K562 (cell line): ENCODE measurements around the gene EME2. TPM values are rescaled to one million over a fixed set of nuclear protein-coding genes. Genes with fewer than 3 reads are reported as not detected.

Source experiments
- ATAC-seq: fragments of 200-7000 bp; cut with Tn5 transposase; 3 replicates; pipeline ENCODE4 v1.9.1; 2020; ENCODE audit warnings: moderate library complexity
- BruUV-seq: library from RNA; stranded (reverse); fragments of 400-500 nt; replicated peaks from 2 replicates; lab custom pipeline; 2021; lab: Mats Ljungman, UMichigan
- CTCF ChIA-PET: fragments of 300-600 bp; formaldehyde crosslinking; extraction: SDS; loops from one replicate; lab custom pipeline; 2021; ENCODE audit warnings: low intra/inter-chr PET ratio; lab: Yijun Ruan, JAX
- POLR2A ChIA-PET: fragments of 300-600, 350-650 bp; sonication (Branson Sonifier 250); formaldehyde crosslinking; extraction: SDS; loops from one replicate; lab custom pipeline; 2021; ENCODE audit warnings: antibody characterized with exemption, inconsistent platforms; lab: Yijun Ruan, JAX
- DNase-seq, 4 experiments: peaks; one replicate each; pipeline versions ENCODE4 v3.0.0 to v3.0.0-alpha.2; 2011 to 2018; ENCODE audit warnings: low spot score in 3 of 4, mixed read lengths in 3 of 4; ENCODE audit errors: extremely low read depth in 1 of 4
- FAIRE-seq: peaks from 2 replicates; lab custom pipeline; 2011; peaks lifted over from hg19 to GRCh38; lab: Jason Lieb, UNC
- H2AFZ ChIP-seq: 2 replicates; pipeline ENCODE4 v1.6.0; 2011; ENCODE audit warnings: low read depth, low read length, control low read depth, inconsistent platforms
- H3K27ac ChIP-seq: fragments of 200-600 bp; 3 replicates; pipeline ENCODE4 v1.8.0; 2011; ENCODE audit warnings: low read depth, mild to moderate bottlenecking, control low read depth, inconsistent platforms, low read length, moderate library complexity, mixed read lengths; ENCODE audit errors: extremely low read depth
- H3K27me3 ChIP-seq, 2 experiments: fragments of 300-600 bp in 1 of 2; 2 replicates in 1 of 2; 3 replicates in 1 of 2; pipeline versions ENCODE4 v1.6.0 to v1.8.0; 2011; ENCODE audit warnings: inconsistent platforms in 2 of 2, low read length in 2 of 2, mild to moderate bottlenecking in 1 of 2, mixed read lengths in 1 of 2, moderate library complexity in 1 of 2; ENCODE audit not compliant: control insufficient read depth in 2 of 2, insufficient read depth in 2 of 2
- H3K36me3 ChIP-seq: fragments of 300-600 bp; 3 replicates; pipeline ENCODE4 v1.8.0; 2011; ENCODE audit warnings: mild to moderate bottlenecking, low read length, inconsistent platforms; ENCODE audit not compliant: control insufficient read depth, insufficient read depth
- H3K4me1 ChIP-seq, 2 experiments: fragments of 200-600 bp in 1 of 2; replicated peaks in 1 of 2; 2 replicates in 1 of 2; 3 replicates in 1 of 2; pipeline versions ENCODE4 v1.5.1 to v1.8.0; 2011; ENCODE audit warnings: inconsistent platforms in 2 of 2, low read length in 2 of 2, mild to moderate bottlenecking in 1 of 2, mixed read lengths in 1 of 2, moderate library complexity in 1 of 2; ENCODE audit not compliant: control insufficient read depth in 2 of 2, insufficient read depth in 2 of 2
- H3K4me2 ChIP-seq: 2 replicates; pipeline ENCODE4 v1.6.1; 2011; ENCODE audit warnings: low read length, control low read depth, inconsistent platforms, mixed read lengths; ENCODE audit not compliant: insufficient read depth
- H3K4me3 ChIP-seq: fragments of 200-600 bp; sonication (generic), shearing (Covaris generic); 2 replicates; pipeline ENCODE4 v1.5.1; 2016; ENCODE audit warnings: control low read depth, inconsistent platforms
- H3K79me2 ChIP-seq: fragments of 200-600 bp; 3 replicates; pipeline ENCODE4 v1.8.0; 2011; ENCODE audit warnings: low read length, inconsistent platforms; ENCODE audit not compliant: control insufficient read depth, insufficient read depth
- H3K9ac ChIP-seq, 2 experiments: 2 replicates each; pipeline versions ENCODE4 v1.6.0 to v1.6.1; 2011; ENCODE audit warnings: low read depth in 2 of 2, low read length in 2 of 2, control low read depth in 1 of 2, inconsistent platforms in 1 of 2, mild to moderate bottlenecking in 1 of 2, mixed read lengths in 1 of 2; ENCODE audit not compliant: insufficient read depth in 1 of 2
- H3K9me1 ChIP-seq: one replicate; pipeline ENCODE4 v1.6.0; 2011; ENCODE audit warnings: inconsistent platforms, mild to moderate bottlenecking, low read length, moderate library complexity; ENCODE audit not compliant: control insufficient read depth, insufficient read depth
- H3K9me3 ChIP-seq: replicated peaks from 2 replicates; pipeline ENCODE4 v1.5.1; 2011; ENCODE audit warnings: low read depth, low read length, inconsistent platforms; ENCODE audit not compliant: control insufficient read depth, insufficient read depth
- H4K20me1 ChIP-seq: replicated peaks from 2 replicates; pipeline ENCODE4 v1.6.1; 2011; ENCODE audit warnings: low read length, inconsistent platforms, mixed read lengths; ENCODE audit not compliant: control insufficient read depth, insufficient read depth
- EHMT2 ChIP-seq: fragments of 450-650 bp; IDR thresholded peaks from 2 replicates; pipeline ENCODE4 v1.6.1; 2018; ENCODE audit warnings: antibody characterized with exemption
- NFRKB ChIP-seq: fragments of 450-650 bp; IDR thresholded peaks from 2 replicates; pipeline ENCODE4 v1.6.1; 2016; ENCODE audit warnings: low read depth
- NKRF ChIP-seq: fragments of 450-650 bp; IDR thresholded peaks from 2 replicates; pipeline ENCODE4 v1.6.1; 2016; ENCODE audit warnings: borderline replicate concordance
- NR3C1 ChIP-seq: sonication (generic); formaldehyde crosslinking; IDR thresholded peaks from 2 replicates; pipeline ENCODE4 v1.8.1; 2022; ENCODE audit warnings: missing genetic modification reagents
- POLR3A ChIP-seq: IDR thresholded peaks from 2 replicates; pipeline ENCODE4 v1.6.1; 2011; ENCODE audit warnings: borderline replicate concordance, mild to moderate bottlenecking, moderate library complexity; ENCODE audit not compliant: insufficient read length, insufficient read depth; ENCODE audit errors: extremely low read depth
- SMC3 ChIP-seq: conservative IDR thresholded peaks from 2 replicates; pipeline ENCODE4 v1.6.1; 2011; ENCODE audit warnings: low read depth, low read length, improper control_type of control experiment; ENCODE audit not compliant: insufficient read depth
- TFAP4 ChIP-seq: sonication (generic); formaldehyde crosslinking; IDR thresholded peaks from 2 replicates; pipeline ENCODE4 v1.8.0; 2022; ENCODE audit warnings: missing genetic modification reagents, mild to moderate bottlenecking, moderate library complexity, borderline replicate concordance
- THRAP3 ChIP-seq: fragments of 450-650 bp; IDR thresholded peaks from 2 replicates; pipeline ENCODE4 v1.6.1; 2016; ENCODE audit warnings: mild to moderate bottlenecking, inconsistent platforms, borderline replicate concordance
- TOE1 ChIP-seq, 2 experiments: fragments of 450-650 bp in 1 of 2; sonication (generic) in 1 of 2; formaldehyde crosslinking in 1 of 2; IDR thresholded peaks; 2 replicates each; pipeline versions ENCODE4 v1.7.1 to v1.8.0; 2016 to 2022; ENCODE audit warnings: borderline replicate concordance in 2 of 2, mild to moderate bottlenecking in 2 of 2, antibody characterized with exemption in 1 of 2, inconsistent platforms in 1 of 2, low read depth in 1 of 2, missing genetic modification reagents in 1 of 2, moderate library complexity in 1 of 2
- ZBTB5 ChIP-seq: fragments of 450-650 bp; IDR thresholded peaks from 2 replicates; pipeline ENCODE4 v1.6.1; 2017; ENCODE audit warnings: antibody characterized with exemption
- WGBS: fragments of 100-300 bp; shearing (Covaris generic); methylation state at CpG from one replicate; pipeline ENCODE4 v1.1.6; 2016; ENCODE audit warnings: low coverage, mixed read lengths; ENCODE audit not compliant: insufficient coverage; ENCODE audit errors: missing lambda C conversion rate; 5-methylcytosine and 5-hydroxymethylcytosine counted together
- in situ Hi-C: fragments of 300-500 bp; cut with MboI; formaldehyde crosslinking; loops from 4 replicates; pipeline ENCODE4 v1.15.0; 2018; ENCODE audit warnings: inconsistent platforms, mixed read lengths
- intact Hi-C: fragments of 100-400 bp; cut with micrococcal nuclease; formaldehyde crosslinking; loops from 2 replicates; pipeline ENCODE4 v1.14.2; 2022
- polyA plus RNA-seq, 8 experiments: library from polyadenylated mRNA; depleted of rRNA in 4 of 8; stranded (reverse) in 5 of 8; unstranded in 3 of 8; fragments of >200 nt; fragmentation: Nextera tagmentation in 2 of 8; fragmentation: Illumina TruSeq in 1 of 8; extraction: Ambion mirVana in 2 of 8; extraction: Trizol in 1 of 8; gene quantifications; 2 replicates each; pipeline versions ENCODE4 v1.2.1 to v1.2.3, GENCODE V29; 2011 to 2014; ENCODE audit warnings: inconsistent platforms in 1 of 8, missing spikeins in 1 of 8
- total RNA-seq, 7 experiments: library from RNA; depleted of rRNA in 6 of 7; stranded (reverse); fragments of >200 nt in 6 of 7; fragmentation: Illumina TruSeq in 2 of 7; extraction: Trizol in 2 of 7; gene quantifications; 2 replicates each; pipeline versions ENCODE4 v1.2.1 to v1.2.3, GENCODE V29; 2011 to 2021; ENCODE audit warnings: low replicate concordance in 1 of 7
- TF ChIP-seq, protein P1 (sequence below): IDR thresholded peaks from 2 replicates; pipeline ENCODE4 v1.6.1; 2014; ENCODE audit warnings: antibody characterized with exemption
- TF ChIP-seq, protein P2 (sequence below): sonication (generic); formaldehyde crosslinking; IDR thresholded peaks from 2 replicates; pipeline ENCODE4 v1.8.0; 2022; ENCODE audit warnings: missing genetic modification reagents, mild to moderate bottlenecking, borderline replicate concordance

The EME2 gene
- total and polyA plus RNA-seq, 9 of the 15 experiments (the other 6 are each of a cell fraction or from before 2014, with no cell fraction given) = 0.35 to 19.9 (median 3.5) TPM

DNA sequence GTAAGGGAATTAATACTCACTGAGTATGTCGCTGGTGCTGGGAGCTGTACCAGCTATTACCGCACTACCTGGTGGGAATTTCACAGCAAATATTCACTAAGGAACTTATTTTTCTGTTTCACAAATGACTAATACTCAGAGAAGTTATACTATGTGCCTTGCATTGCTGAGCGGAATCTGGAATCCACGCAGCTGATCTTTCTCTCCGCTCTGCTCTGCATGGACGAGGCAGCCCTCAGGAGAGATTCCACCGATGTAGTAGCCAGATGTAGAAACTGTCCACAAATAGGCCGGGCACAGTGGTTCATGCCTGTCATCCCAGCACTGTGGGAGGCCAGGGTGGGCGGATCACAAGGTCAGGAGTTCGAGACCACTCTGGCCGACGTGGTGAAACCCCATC is 18.4 kb upstream of the EME2 start:
- Histone ChIP-seq H2AFZ (no peak overlapping the region), H3K27ac (no peak overlapping the region), H3K79me2 (no peaks in the 10 kb centered on the region), H3K9ac (peak overlapping the region in 1 of 2 experiments; percentile 68; a peak in 1 of 4 replicates), H3K4me3 (no peak overlapping the region), H3K36me3 (peaks cover 30% of the 10 kb centered on the region; the same call in 2 of the 3 replicates), H3K27me3 (no peaks in the 10 kb centered on the region), H4K20me1 (no peaks in the 10 kb centered on the region), H3K4me1 (peaks cover 0 to 20% of the 10 kb centered on the region in 2 experiments; a peak in 1 of 5 replicates), H3K4me2 (no peak overlapping the region), H3K9me3 (no peaks in the 10 kb centered on the region), H3K9me1 (peaks cover 3% of the 10 kb centered on the region)
- in situ Hi-C loops = no loop called here
- ATAC-seq = no peak
- intact Hi-C loops = no loop called here
- BruUV-seq = no TSS peak
- ChIA-PET POLR2A (no interaction called here), CTCF (no interaction called here)
- WGBS = 93% methylated on average over 12 of the region's 12 CpGs
- FAIRE-seq = no peak
- no peak for DNase-seq
- TF ChIP-seq TOE1 (IDR thresholded peaks at IDR 0.05; ENCODE audit: borderline replicate concordance) (no peak), TOE1 (CRISPR knock-in tag; IDR thresholded peaks at IDR 0.05; ENCODE audit: borderline replicate concordance, low read depth) (no peak), TFAP4 (no peak), EHMT2 (no peak), NFRKB (no peak), SMC3 (no peak), NR3C1 (CRISPR knock-in tag) (no peak), THRAP3 (no peak), NKRF (no peak), ZBTB5 (no peak), POLR3A (no peak)
- TF ChIP-seq, protein P1, sequence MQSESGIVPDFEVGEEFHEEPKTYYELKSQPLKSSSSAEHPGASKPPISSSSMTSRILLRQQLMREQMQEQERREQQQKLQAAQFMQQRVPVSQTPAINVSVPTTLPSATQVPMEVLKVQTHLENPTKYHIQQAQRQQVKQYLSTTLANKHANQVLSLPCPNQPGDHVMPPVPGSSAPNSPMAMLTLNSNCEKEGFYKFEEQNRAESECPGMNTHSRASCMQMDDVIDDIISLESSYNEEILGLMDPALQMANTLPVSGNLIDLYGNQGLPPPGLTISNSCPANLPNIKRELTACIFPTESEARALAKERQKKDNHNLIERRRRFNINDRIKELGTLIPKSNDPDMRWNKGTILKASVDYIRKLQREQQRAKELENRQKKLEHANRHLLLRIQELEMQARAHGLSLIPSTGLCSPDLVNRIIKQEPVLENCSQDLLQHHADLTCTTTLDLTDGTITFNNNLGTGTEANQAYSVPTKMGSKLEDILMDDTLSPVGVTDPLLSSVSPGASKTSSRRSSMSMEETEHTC = no peak
- TF ChIP-seq, protein P2, sequence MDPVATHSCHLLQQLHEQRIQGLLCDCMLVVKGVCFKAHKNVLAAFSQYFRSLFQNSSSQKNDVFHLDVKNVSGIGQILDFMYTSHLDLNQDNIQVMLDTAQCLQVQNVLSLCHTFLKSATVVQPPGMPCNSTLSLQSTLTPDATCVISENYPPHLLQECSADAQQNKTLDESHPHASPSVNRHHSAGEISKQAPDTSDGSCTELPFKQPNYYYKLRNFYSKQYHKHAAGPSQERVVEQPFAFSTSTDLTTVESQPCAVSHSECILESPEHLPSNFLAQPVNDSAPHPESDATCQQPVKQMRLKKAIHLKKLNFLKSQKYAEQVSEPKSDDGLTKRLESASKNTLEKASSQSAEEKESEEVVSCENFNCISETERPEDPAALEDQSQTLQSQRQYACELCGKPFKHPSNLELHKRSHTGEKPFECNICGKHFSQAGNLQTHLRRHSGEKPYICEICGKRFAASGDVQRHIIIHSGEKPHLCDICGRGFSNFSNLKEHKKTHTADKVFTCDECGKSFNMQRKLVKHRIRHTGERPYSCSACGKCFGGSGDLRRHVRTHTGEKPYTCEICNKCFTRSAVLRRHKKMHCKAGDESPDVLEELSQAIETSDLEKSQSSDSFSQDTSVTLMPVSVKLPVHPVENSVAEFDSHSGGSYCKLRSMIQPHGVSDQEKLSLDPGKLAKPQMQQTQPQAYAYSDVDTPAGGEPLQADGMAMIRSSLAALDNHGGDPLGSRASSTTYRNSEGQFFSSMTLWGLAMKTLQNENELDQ (CRISPR knock-in tag) = no peak
